Measurements from ENCODE around the gene THOC2. TPM values are rescaled to one million over a fixed set of nuclear protein-coding genes. Genes with fewer than 3 reads are reported as not detected.

Gene THOC2
- 39.8 and 58.2 TPM in 2 replicates for total RNA-seq

GRCh38 chrX:123732670-123733363 lies at the start of gene THOC2:
Gene THOC2 (minus strand): TSS chrX:123733052. CDS start chrX:123733022, 30 bp downstream.

Other genes starting within 250 kb of the THOC2 start
- gene XIAP, start 127.0 kb upstream of the THOC2 start, total RNA-seq, result 11.1 and 23.5 TPM in 2 replicates
- 32.8 and 64.5 TPM in 2 replicates for gene STAG2, start 228.7 kb upstream of the THOC2 start, total RNA-seq